Liver (tissue), 9 donors: ENCODE results near the gene ACACA. TPM values are rescaled to one million over a fixed set of nuclear protein-coding genes. Genes with fewer than 3 reads are reported as not detected.
"Not testable (repeated sequence)": the region's sequence is repeated elsewhere in the genome, so short reads cannot be mapped to it uniquely, and the experiment has no call there.

Source experiments
- DNase-seq: peaks from one replicate; pipeline ENCODE4 v3.0.0-alpha.2; 2017; ENCODE audit warnings: low spot score
- H3K27ac ChIP-seq, 2 donors: one replicate each; pipeline ENCODE4 v1.7.0; 2013; ENCODE audit warnings: inconsistent platforms in 2 of 2, low read length in 2 of 2, control low read depth in 1 of 2, low read depth in 1 of 2, mild to moderate bottlenecking in 1 of 2
- H3K27me3 ChIP-seq, 4 donors: one replicate each; pipeline versions ENCODE4 v1.6.1 to v1.7.0; 2013; ENCODE audit warnings: low read length in 3 of 4, inconsistent platforms in 1 of 4, mild to moderate bottlenecking in 1 of 4, moderate library complexity in 1 of 4; ENCODE audit not compliant: control insufficient read depth in 4 of 4, insufficient read depth in 4 of 4
- H3K36me3 ChIP-seq, 4 donors: one replicate each; pipeline versions ENCODE4 v1.6.1 to v1.7.0; 2013; ENCODE audit warnings: low read length in 3 of 4, mild to moderate bottlenecking in 3 of 4, low read depth in 1 of 4, moderate library complexity in 1 of 4; ENCODE audit not compliant: control insufficient read depth in 4 of 4, insufficient read depth in 3 of 4
- H3K4me1 ChIP-seq, 4 donors: one replicate each; pipeline versions ENCODE4 v1.6.1 to v1.7.0; 2013; ENCODE audit warnings: low read length in 3 of 4, mild to moderate bottlenecking in 3 of 4, moderate library complexity in 1 of 4; ENCODE audit not compliant: control insufficient read depth in 4 of 4, insufficient read depth in 4 of 4
- H3K4me3 ChIP-seq, 3 donors: one replicate each; pipeline versions ENCODE4 v1.6.1 to v1.7.0; 2013; ENCODE audit warnings: low read length in 3 of 3, control low read depth in 1 of 3, low read depth in 1 of 3, mild to moderate bottlenecking in 1 of 3
- H3K9ac ChIP-seq, 2 donors: one replicate each; pipeline ENCODE4 v1.7.0; 2013; ENCODE audit warnings: low read length in 2 of 2, mild to moderate bottlenecking in 2 of 2, moderate library complexity in 2 of 2, control low read depth in 1 of 2, low read depth in 1 of 2
- H3K9me3 ChIP-seq, 4 donors: one replicate each; pipeline versions ENCODE4 v1.6.1 to v1.7.0; 2013; ENCODE audit warnings: low read length in 3 of 4; ENCODE audit not compliant: control insufficient read depth in 4 of 4
- FOXA2 ChIP-seq: IDR thresholded peaks from 2 replicates; pipeline ENCODE4 v1.6.1; 2016; ENCODE audit warnings: antibody characterized with exemption
- GABPA ChIP-seq, 2 donors: IDR thresholded peaks in 1 of 2; conservative IDR thresholded peaks in 1 of 2; 2 replicates each; pipeline ENCODE4 v1.6.1; 2016; ENCODE audit warnings: antibody characterized with exemption in 2 of 2, mild to moderate bottlenecking in 1 of 2, moderate library complexity in 1 of 2
- MAX ChIP-seq: IDR thresholded peaks from 2 replicates; pipeline ENCODE4 v1.6.1; 2016; ENCODE audit warnings: antibody characterized with exemption
- NR2F2 ChIP-seq: IDR thresholded peaks from 2 replicates; pipeline ENCODE4 v1.6.1; 2016; ENCODE audit warnings: antibody characterized with exemption
- RAD21 ChIP-seq, 2 donors: IDR thresholded peaks; 2 replicates each; pipeline ENCODE4 v1.6.1; 2016; ENCODE audit warnings: antibody characterized with exemption in 2 of 2, mild to moderate bottlenecking in 2 of 2
- REST ChIP-seq: IDR thresholded peaks from 2 replicates; pipeline ENCODE4 v1.6.1; 2016; ENCODE audit warnings: antibody characterized with exemption, mild to moderate bottlenecking
- RXRA ChIP-seq, 2 donors: IDR thresholded peaks; 2 replicates each; pipeline ENCODE4 v1.6.1; 2017 to 2018; ENCODE audit warnings: antibody characterized with exemption in 2 of 2, mild to moderate bottlenecking in 1 of 2
- TAF1 ChIP-seq: conservative IDR thresholded peaks from 2 replicates; pipeline ENCODE4 v1.6.1; 2016; ENCODE audit warnings: antibody characterized with exemption, mild to moderate bottlenecking
- YY1 ChIP-seq: IDR thresholded peaks from 2 replicates; pipeline ENCODE4 v1.6.1; 2016; ENCODE audit warnings: antibody characterized with exemption, mild to moderate bottlenecking
- WGBS: extraction: QIAGEN DNeasy Blood & Tissue Kit; methylation state at CpG from one replicate; pipeline ENCODE4 v1.1.7; 2013; 5-methylcytosine and 5-hydroxymethylcytosine counted together
- polyA plus RNA-seq, 2 donors: library from polyadenylated mRNA; stranded (reverse) in 1 of 2; unstranded in 1 of 2; fragments of 200-250 nt in 1 of 2; fragments of >200 nt in 1 of 2; fragmentation: Nextera tagmentation in 1 of 2; extraction: Ambion mirVana in 1 of 2; gene quantifications; one replicate each; pipeline versions ENCODE4 v1.2.1 to v1.2.3, GENCODE V29; 2013 to 2015
- total RNA-seq, 2 donors: library from RNA; depleted of rRNA; stranded (reverse); fragments of >200 nt; gene quantifications; one replicate each; pipeline ENCODE4 v1.2.3, GENCODE V29; 2014
- donor health status: healthy.
- donor health status: healthy.
- donor health status: healthy.
- donor health status: healthy.
- donor health status: healthy.

ACACA gene
- total and polyA plus RNA-seq, 4 donors, result 14.8 to 49.5 (median 31.2) TPM

GRCh38 chr17:37441369-37442014 lies 34.9 kb upstream of the ACACA start:
- H3K27ac ChIP-seq, H3K4me1 ChIP-seq, H3K27me3 ChIP-seq, DNase-seq, H3K9ac ChIP-seq, H3K4me3 ChIP-seq, H3K9me3 ChIP-seq: not testable (repeated sequence)
- WGBS, result 94% methylated on average over 12 of the region's 12 CpGs
- H3K36me3 ChIP-seq, result peaks cover 10 to 51% (median 37%) of the 10 kb centered on the region in 4 donors

- no peak overlapping the region for H3K4me3 ChIP-seq
- WGBS, result 94% methylated on average over 2 of the region's 2 CpGs
- H3K4me1 ChIP-seq, result no peaks in the 10 kb centered on the region
- H3K9ac ChIP-seq, result no peak overlapping the region
- no peaks in the 10 kb centered on the region for H3K27me3 ChIP-seq
- TF ChIP-seq GABPA (IDR thresholded peaks at IDR 0.05 in 1 of 2, conservative IDR thresholded peaks at IDR 0.05 in 1 of 2) (no peak), NR2F2 (no peak), FOXA2 (no peak), REST (no peak), RAD21 (IDR thresholded peaks at IDR 0.05) (no peak), YY1 (no peak), RXRA (IDR thresholded peaks at IDR 0.05) (no peak), MAX (no peak)
- no peak overlapping the region for H3K27ac ChIP-seq
- H3K9me3 ChIP-seq, result no peaks in the 10 kb centered on the region
- no peak for DNase-seq
- H3K36me3 ChIP-seq, result peaks cover 10 to 49% (median 37%) of the 10 kb centered on the region in 4 donors
Observed at GRCh38 chr17:37440424-37440823, 33.8 kb upstream of the ACACA start.

GRCh38 chr17:37438141-37438540 lies 31.5 kb upstream of the ACACA start:
- TF ChIP-seq REST (no peak), RAD21 (IDR thresholded peaks at IDR 0.05) (peak in 1 of 2 donors; percentile 5), MAX (no peak), TAF1 (no peak)
- no peaks in the 10 kb centered on the region for H3K27me3 ChIP-seq
- H3K9ac ChIP-seq, result no peak overlapping the region
- H3K4me3 ChIP-seq, result no peak overlapping the region
- no peak for DNase-seq
- H3K9me3 ChIP-seq, result no peaks in the 10 kb centered on the region
- H3K4me1 ChIP-seq, result no peaks in the 10 kb centered on the region
- H3K36me3 ChIP-seq, result peaks cover 10 to 37% (median 28%) of the 10 kb centered on the region in 4 donors
- 83% methylated on average over 4 of the region's 4 CpGs for WGBS
- no peak overlapping the region for H3K27ac ChIP-seq
